ENCODE data around the gene NUP210.

Gene NUP210

DNA sequence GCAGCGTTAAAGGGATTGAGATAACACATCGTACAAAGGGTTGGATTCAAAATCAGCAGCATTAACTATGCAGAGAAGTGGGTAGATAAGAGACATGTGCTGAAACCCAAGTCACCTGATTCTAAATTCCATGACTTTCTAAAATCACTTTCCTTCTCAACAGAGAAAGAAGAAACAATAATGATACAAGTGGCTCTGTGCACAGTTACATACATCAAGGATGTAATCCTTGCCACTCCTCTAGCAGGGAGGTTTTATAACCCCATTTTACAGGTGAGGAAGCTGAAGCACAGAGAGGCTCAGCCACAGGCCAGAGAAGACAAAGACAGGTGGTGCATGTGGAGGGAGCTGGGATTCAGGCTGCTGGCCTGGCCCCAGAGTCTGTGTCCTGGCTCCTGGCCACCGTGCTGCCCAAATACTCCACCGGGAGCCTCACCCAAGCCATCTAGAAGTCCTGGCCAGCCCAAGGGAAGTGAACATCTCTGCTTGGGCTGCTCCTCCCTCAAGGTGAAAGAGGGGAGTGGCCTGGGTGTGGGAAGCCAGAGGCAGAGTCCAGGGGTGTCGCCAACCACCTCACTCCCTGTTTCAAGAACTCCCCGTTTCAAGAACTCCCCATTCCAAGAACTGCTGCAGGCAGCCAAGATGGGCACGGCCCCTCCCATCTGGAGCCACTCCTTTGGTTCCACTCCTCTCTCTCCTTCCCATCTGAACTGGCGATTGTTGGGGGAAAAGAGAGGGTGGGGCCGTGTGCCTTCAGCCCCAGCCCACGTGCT lies 147.1 kb downstream of the NUP210 start:
- Histone ChIP-seq H3K9me3 (ENCODE audit: severe bottlenecking) (peaks cover 2% of the 10 kb centered on the region), H3K27ac (no peak overlapping the region), H3K4me3 (ENCODE audit: low read depth, low read length) (no peak overlapping the region), H3K36me3 (no peaks in the 10 kb centered on the region; the same call in 1 of the 2 replicates), H3K27me3 (ENCODE audit: insufficient read depth, low read depth, severe bottlenecking) (no peaks in the 10 kb centered on the region)
- DNase-seq: no peak
- TF ChIP-seq, protein P1, sequence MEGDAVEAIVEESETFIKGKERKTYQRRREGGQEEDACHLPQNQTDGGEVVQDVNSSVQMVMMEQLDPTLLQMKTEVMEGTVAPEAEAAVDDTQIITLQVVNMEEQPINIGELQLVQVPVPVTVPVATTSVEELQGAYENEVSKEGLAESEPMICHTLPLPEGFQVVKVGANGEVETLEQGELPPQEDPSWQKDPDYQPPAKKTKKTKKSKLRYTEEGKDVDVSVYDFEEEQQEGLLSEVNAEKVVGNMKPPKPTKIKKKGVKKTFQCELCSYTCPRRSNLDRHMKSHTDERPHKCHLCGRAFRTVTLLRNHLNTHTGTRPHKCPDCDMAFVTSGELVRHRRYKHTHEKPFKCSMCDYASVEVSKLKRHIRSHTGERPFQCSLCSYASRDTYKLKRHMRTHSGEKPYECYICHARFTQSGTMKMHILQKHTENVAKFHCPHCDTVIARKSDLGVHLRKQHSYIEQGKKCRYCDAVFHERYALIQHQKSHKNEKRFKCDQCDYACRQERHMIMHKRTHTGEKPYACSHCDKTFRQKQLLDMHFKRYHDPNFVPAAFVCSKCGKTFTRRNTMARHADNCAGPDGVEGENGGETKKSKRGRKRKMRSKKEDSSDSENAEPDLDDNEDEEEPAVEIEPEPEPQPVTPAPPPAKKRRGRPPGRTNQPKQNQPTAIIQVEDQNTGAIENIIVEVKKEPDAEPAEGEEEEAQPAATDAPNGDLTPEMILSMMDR (IDR thresholded peaks at IDR 0.05; ENCODE audit: low read depth, low read length): no peak

GRCh38 chr3:13269711-13270378 lies 150.3 kb downstream of the NUP210 start:
- no peak for DNase-seq
- Histone ChIP-seq H3K27ac (no peak overlapping the region), H3K36me3 (peaks cover 5% of the 10 kb centered on the region; the same call in 1 of the 2 replicates), H3K27me3 (ENCODE audit: insufficient read depth, low read depth, severe bottlenecking) (no peaks in the 10 kb centered on the region), H3K9me3 (ENCODE audit: severe bottlenecking) (peaks cover 5% of the 10 kb centered on the region), H3K4me3 (ENCODE audit: low read depth, low read length) (no peak overlapping the region)
- TF ChIP-seq, protein P1 (IDR thresholded peaks at IDR 0.05; ENCODE audit: low read depth, low read length): no peak

GRCh38 chr3:13268961-13269441 lies 151.1 kb downstream of the NUP210 start:
- Histone ChIP-seq H3K9me3 (ENCODE audit: severe bottlenecking) (peaks cover 5% of the 10 kb centered on the region), H3K4me3 (ENCODE audit: low read depth, low read length) (no peak overlapping the region), H3K36me3 (peaks cover 6% of the 10 kb centered on the region; the same call in 1 of the 2 replicates), H3K27me3 (ENCODE audit: insufficient read depth, low read depth, severe bottlenecking) (no peaks in the 10 kb centered on the region), H3K27ac (no peak overlapping the region)
- no peak for DNase-seq
- TF ChIP-seq, protein P1 (IDR thresholded peaks at IDR 0.05; ENCODE audit: low read depth, low read length): no peak

DNA sequence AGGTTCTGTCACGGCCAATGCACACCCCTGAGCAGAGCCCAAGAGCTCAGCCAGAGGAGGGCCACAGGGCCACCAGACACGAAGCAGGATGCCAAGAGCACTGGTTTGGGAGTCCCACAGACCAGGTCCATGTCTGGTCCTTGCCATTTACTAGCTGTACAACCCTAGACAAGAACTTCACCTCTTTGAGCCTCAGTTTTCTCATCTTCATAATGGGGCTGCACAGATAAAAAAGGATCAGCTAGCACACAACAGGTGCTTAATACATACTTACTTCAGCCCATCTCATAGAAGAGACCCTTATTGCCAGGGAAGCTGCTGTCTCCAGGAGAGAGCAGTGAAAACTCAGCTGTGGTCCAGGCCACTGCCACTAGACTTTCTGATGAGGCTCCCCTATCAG lies 152.0 kb downstream of the NUP210 start:
- Histone ChIP-seq H3K27ac (no peak overlapping the region), H3K36me3 (peaks cover 6% of the 10 kb centered on the region; the same call in 1 of the 2 replicates), H3K27me3 (ENCODE audit: insufficient read depth, low read depth, severe bottlenecking) (no peaks in the 10 kb centered on the region), H3K4me3 (ENCODE audit: low read depth, low read length) (no peak overlapping the region), H3K9me3 (ENCODE audit: severe bottlenecking) (peaks cover 5% of the 10 kb centered on the region)
- DNase-seq: no peak
- TF ChIP-seq, protein P1 (IDR thresholded peaks at IDR 0.05; ENCODE audit: low read depth, low read length): no peak

GRCh38 chr3:13266651-13267362 lies 153.3 kb downstream of the NUP210 start:
- no peak overlapping the region for H3K4me3 ChIP-seq (ENCODE audit: low read depth, low read length)

More at GRCh38 chr3:13266651-13267362, 153.3 kb downstream of the NUP210 start:
- no peaks in the 10 kb centered on the region for H3K27me3 ChIP-seq (ENCODE audit: insufficient read depth, low read depth, severe bottlenecking)
- peaks cover 10% of the 10 kb centered on the region for H3K36me3 ChIP-seq
- TF ChIP-seq, protein P1 (IDR thresholded peaks at IDR 0.05; ENCODE audit: low read depth, low read length): no peak
- peak overlapping the region; percentile 40; the same call in 1 of the 2 replicates for H3K27ac ChIP-seq
- no peak for DNase-seq
- peaks cover 5% of the 10 kb centered on the region for H3K9me3 ChIP-seq (ENCODE audit: severe bottlenecking)
